SK-N-SH (cell line): Measurements from ENCODE around the gene SCML2. TPM values are rescaled to one million over a fixed set of nuclear protein-coding genes. Genes with fewer than 3 reads are reported as not detected.

ENCODE experiments used
- CTCF ChIA-PET: fragments of 300-600, 350-600 bp; formaldehyde crosslinking; extraction: SDS; loops from one replicate; lab custom pipeline; 2021; lab: Yijun Ruan, JAX
- POLR2A ChIA-PET: fragments of 350-600 bp; sonication (Branson Sonifier 250); formaldehyde crosslinking; extraction: SDS; loops from one replicate; lab custom pipeline; 2020; ENCODE audit warnings: antibody characterized with exemption, inconsistent platforms; lab: Yijun Ruan, JAX
- DNase-seq: peaks from one replicate; pipeline ENCODE4 v3.0.0; 2012
- H2AFZ ChIP-seq: fragments of 200-600 bp; sonication (generic); 2 replicates; pipeline ENCODE4 v1.8.1; 2016; ENCODE audit warnings: antibody characterized with exemption, mild to moderate bottlenecking, low read depth
- H3F3A ChIP-seq: fragments of 200-600 bp; sonication (generic); replicated peaks from 2 replicates; pipeline ENCODE3; 2016; ENCODE audit warnings: antibody characterized with exemption, mild to moderate bottlenecking; ENCODE audit not compliant: insufficient read depth
- H3K27ac ChIP-seq, 2 experiments: fragments of 200-500 bp in 1 of 2; fragments of 200-600 bp in 1 of 2; sonication (Bioruptor generic) in 1 of 2; sonication (generic), shearing (Covaris generic) in 1 of 2; 2 replicates each; pipeline versions ENCODE4 v1.5.1 to v1.6.1; 2014 to 2016; ENCODE audit warnings: low read depth in 2 of 2, inconsistent platforms in 1 of 2, low read length in 1 of 2, mild to moderate bottlenecking in 1 of 2, mixed read lengths in 1 of 2
- H3K27me3 ChIP-seq: fragments of 200-600 bp; sonication (generic), shearing (Covaris generic); 2 replicates; pipeline ENCODE4 v1.6.1; 2016; ENCODE audit warnings: mixed run types; ENCODE audit not compliant: insufficient read depth
- H3K36me3 ChIP-seq, 2 experiments: fragments of 200-500 bp in 1 of 2; fragments of 200-600 bp in 1 of 2; sonication (Bioruptor generic) in 1 of 2; sonication (generic) in 1 of 2; replicated peaks in 1 of 2; 2 replicates each; pipeline versions ENCODE3 to v1.5.1; 2014 to 2016; ENCODE audit warnings: low read length in 1 of 2, mild to moderate bottlenecking in 1 of 2; ENCODE audit not compliant: insufficient read depth in 2 of 2, control insufficient read depth in 1 of 2
- H3K4me1 ChIP-seq, 2 experiments: fragments of 200-500 bp in 1 of 2; fragments of 200-600 bp in 1 of 2; sonication (Bioruptor generic) in 1 of 2; sonication (generic), shearing (Covaris generic) in 1 of 2; 2 replicates each; pipeline versions ENCODE4 v1.5.1 to v1.6.1; 2014 to 2016; ENCODE audit warnings: low read depth in 1 of 2, low read length in 1 of 2, mixed run types in 1 of 2; ENCODE audit not compliant: insufficient read depth in 2 of 2, control insufficient read depth in 1 of 2
- H3K4me2 ChIP-seq: fragments of 200-600 bp; sonication (generic), shearing (Covaris generic); 2 replicates; pipeline ENCODE4 v1.6.1; 2017; ENCODE audit warnings: mixed run types
- H3K4me3 ChIP-seq, 2 experiments: fragments of 200-500 bp in 1 of 2; fragments of 200-600 bp in 1 of 2; sonication (Bioruptor generic) in 1 of 2; sonication (generic), shearing (Covaris generic) in 1 of 2; 2 replicates each; pipeline versions ENCODE4 v1.5.1 to v1.8.1; 2014 to 2016; ENCODE audit warnings: low read depth in 2 of 2, inconsistent platforms in 1 of 2, low read length in 1 of 2, mild to moderate bottlenecking in 1 of 2, mixed read lengths in 1 of 2, moderate library complexity in 1 of 2
- H3K79me2 ChIP-seq: fragments of 200-600 bp; sonication (generic); 2 replicates; pipeline ENCODE4 v1.8.1; 2017; ENCODE audit warnings: mild to moderate bottlenecking; ENCODE audit not compliant: insufficient read depth
- H3K9ac ChIP-seq: fragments of 200-600 bp; sonication (generic); 2 replicates; pipeline ENCODE4 v1.6.1; 2017; ENCODE audit warnings: mixed run types
- H3K9me2 ChIP-seq: fragments of 200-600 bp; sonication (generic); 2 replicates; pipeline ENCODE4 v1.6.1; 2017; ENCODE audit warnings: mixed run types
- H3K9me3 ChIP-seq: fragments of 200-600 bp; sonication (generic); 2 replicates; pipeline ENCODE4 v1.6.1; 2017; ENCODE audit warnings: mixed run types, mild to moderate bottlenecking, moderate library complexity
- H4K20me1 ChIP-seq: fragments of 200-600 bp; sonication (generic); 2 replicates; pipeline ENCODE4 v1.6.1; 2017; ENCODE audit warnings: mild to moderate bottlenecking, mixed run types; ENCODE audit not compliant: insufficient read depth
- EP300 ChIP-seq, 2 experiments: IDR thresholded peaks; 2 replicates each; pipeline versions ENCODE4 v1.4.0 to v1.6.1; 2012; ENCODE audit warnings: borderline replicate concordance in 1 of 2, low read depth in 1 of 2, low read length in 1 of 2
- FOSL2 ChIP-seq: IDR thresholded peaks from 2 replicates; pipeline ENCODE4 v1.4.0; 2012; ENCODE audit warnings: low read depth, mild to moderate bottlenecking, moderate library complexity, borderline replicate concordance
- FOXM1 ChIP-seq: IDR thresholded peaks from 2 replicates; pipeline ENCODE4 v1.4.0; 2012; ENCODE audit warnings: low read depth, mild to moderate bottlenecking
- GABPA ChIP-seq: IDR thresholded peaks from 2 replicates; pipeline ENCODE4 v1.4.0; 2012; ENCODE audit warnings: low read depth, mild to moderate bottlenecking
- GATA2 ChIP-seq: sonication (generic); formaldehyde crosslinking; IDR thresholded peaks from 2 replicates; pipeline ENCODE4 v1.5.0; 2020; ENCODE audit warnings: mild to moderate bottlenecking, missing genetic modification reagents
- JUND ChIP-seq: IDR thresholded peaks from 2 replicates; pipeline ENCODE4 v1.4.0; 2012
- MEF2A ChIP-seq: IDR thresholded peaks from 2 replicates; pipeline ENCODE4 v1.4.0; 2012; ENCODE audit warnings: low read depth, borderline replicate concordance
- MXI1 ChIP-seq: IDR thresholded peaks from 2 replicates; pipeline ENCODE4 v1.6.1; 2012; ENCODE audit warnings: mild to moderate bottlenecking, low read depth, low read length, improper control_type of control experiment
- NFIC ChIP-seq: IDR thresholded peaks from 2 replicates; pipeline ENCODE4 v1.4.0; 2012; ENCODE audit warnings: borderline replicate concordance
- NRF1 ChIP-seq: IDR thresholded peaks from 2 replicates; pipeline ENCODE4 v1.6.1; 2012; ENCODE audit warnings: low read depth, mild to moderate bottlenecking, low read length
- RAD21 ChIP-seq: IDR thresholded peaks from 2 replicates; pipeline ENCODE4 v1.6.1; 2012; ENCODE audit warnings: mild to moderate bottlenecking, low read length
- RCOR1 ChIP-seq: fragments of 150-350 bp; IDR thresholded peaks from 2 replicates; pipeline ENCODE4 v1.6.1; 2017; ENCODE audit warnings: antibody characterized with exemption, low read length
- SMC3 ChIP-seq: IDR thresholded peaks from 2 replicates; pipeline ENCODE4 v1.6.1; 2012; ENCODE audit warnings: low read depth, low read length, improper control_type of control experiment
- TEAD4 ChIP-seq: IDR thresholded peaks from 2 replicates; pipeline ENCODE4 v1.4.0; 2012; ENCODE audit warnings: mild to moderate bottlenecking, borderline replicate concordance; ENCODE audit not compliant: insufficient read depth
- WGBS: methylation state at CpG from one replicate; pipeline ENCODE4 v1.1.6; 2017; ENCODE audit warnings: low lambda C conversion rate; 5-methylcytosine and 5-hydroxymethylcytosine counted together
- polyA plus RNA-seq, 3 experiments: library from polyadenylated mRNA; depleted of rRNA; stranded (reverse); fragments of >200 nt; gene quantifications; 2 replicates each; pipeline ENCODE4 v1.2.3, GENCODE V29; 2012
- TF ChIP-seq, protein P1 (sequence below): fragments of 200-600 bp; sonication (generic); IDR thresholded peaks from 2 replicates; pipeline ENCODE4 v1.6.1; 2017; ENCODE audit warnings: antibody characterized with exemption, mild to moderate bottlenecking, moderate library complexity
- TF ChIP-seq, protein P2 (sequence below): IDR thresholded peaks from 2 replicates; pipeline ENCODE4 v1.4.0; 2012; ENCODE audit warnings: low read depth
- TF ChIP-seq, protein P3 (sequence below): IDR thresholded peaks from 2 replicates; pipeline ENCODE4; 2012
- TF ChIP-seq, protein P4 (sequence below): fragments of 150-350 bp; IDR thresholded peaks from 2 replicates; pipeline ENCODE4 v1.6.1; 2016; ENCODE audit warnings: mild to moderate bottlenecking, low read depth, low read length

The SCML2 gene
- polyA plus RNA-seq, 1 of the 3 experiments (the other 2 are of a cell fraction): 3.2 TPM

DNA sequence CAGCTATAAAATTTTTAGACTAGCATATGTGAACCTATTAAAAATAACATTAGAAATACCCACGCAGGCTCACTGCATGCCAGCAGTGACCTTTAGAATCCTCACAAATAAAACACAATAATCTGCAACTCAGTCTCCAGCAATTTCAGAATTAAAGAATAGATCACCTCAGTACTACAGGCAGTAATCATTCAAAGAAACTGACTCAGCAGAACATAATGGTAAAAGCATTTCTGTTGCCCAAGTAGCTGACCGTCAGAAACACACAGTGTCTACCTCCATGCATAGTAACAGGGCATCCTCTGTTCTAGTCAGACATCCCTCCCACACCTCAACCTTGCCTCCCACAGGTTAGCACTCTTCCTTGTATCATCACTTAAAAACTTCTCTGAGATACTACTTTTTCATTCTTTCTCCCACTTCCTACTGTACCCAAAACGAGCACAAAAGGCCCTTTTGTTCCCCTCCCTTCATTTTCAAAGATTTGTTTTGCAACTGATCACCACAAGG, 68.1 kb downstream of the SCML2 start:
- Histone ChIP-seq H3K9me3 (no peaks in the 10 kb centered on the region), H3K9me2 (no peaks in the 10 kb centered on the region), H2AFZ (no peak overlapping the region), H3K36me3 (no peaks in the 10 kb centered on the region), H3F3A (no peaks in the 10 kb centered on the region), H3K27me3 (no peaks in the 10 kb centered on the region), H3K9ac (no peak overlapping the region), H3K27ac (no peak overlapping the region), H3K79me2 (no peaks in the 10 kb centered on the region), H3K4me3 (no peak overlapping the region), H3K4me1 (no peaks in the 10 kb centered on the region), H4K20me1 (no peaks in the 10 kb centered on the region), H3K4me2 (no peak overlapping the region)
- ChIA-PET POLR2A (no interaction called here), CTCF (interaction anchor here (0.6 kb wide), 1 partner anchor 1109 kb away, joined by 3 read pairs; no protein-coding TSS in a partner anchor)
- 43% methylated on average over 3 of the region's 3 CpGs for WGBS
- no peak for DNase-seq
- TF ChIP-seq, protein P1, sequence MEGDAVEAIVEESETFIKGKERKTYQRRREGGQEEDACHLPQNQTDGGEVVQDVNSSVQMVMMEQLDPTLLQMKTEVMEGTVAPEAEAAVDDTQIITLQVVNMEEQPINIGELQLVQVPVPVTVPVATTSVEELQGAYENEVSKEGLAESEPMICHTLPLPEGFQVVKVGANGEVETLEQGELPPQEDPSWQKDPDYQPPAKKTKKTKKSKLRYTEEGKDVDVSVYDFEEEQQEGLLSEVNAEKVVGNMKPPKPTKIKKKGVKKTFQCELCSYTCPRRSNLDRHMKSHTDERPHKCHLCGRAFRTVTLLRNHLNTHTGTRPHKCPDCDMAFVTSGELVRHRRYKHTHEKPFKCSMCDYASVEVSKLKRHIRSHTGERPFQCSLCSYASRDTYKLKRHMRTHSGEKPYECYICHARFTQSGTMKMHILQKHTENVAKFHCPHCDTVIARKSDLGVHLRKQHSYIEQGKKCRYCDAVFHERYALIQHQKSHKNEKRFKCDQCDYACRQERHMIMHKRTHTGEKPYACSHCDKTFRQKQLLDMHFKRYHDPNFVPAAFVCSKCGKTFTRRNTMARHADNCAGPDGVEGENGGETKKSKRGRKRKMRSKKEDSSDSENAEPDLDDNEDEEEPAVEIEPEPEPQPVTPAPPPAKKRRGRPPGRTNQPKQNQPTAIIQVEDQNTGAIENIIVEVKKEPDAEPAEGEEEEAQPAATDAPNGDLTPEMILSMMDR: no peak
- no peak for TF ChIP-seq NRF1
- no peak for TF ChIP-seq RCOR1
- TF ChIP-seq, protein P2, sequence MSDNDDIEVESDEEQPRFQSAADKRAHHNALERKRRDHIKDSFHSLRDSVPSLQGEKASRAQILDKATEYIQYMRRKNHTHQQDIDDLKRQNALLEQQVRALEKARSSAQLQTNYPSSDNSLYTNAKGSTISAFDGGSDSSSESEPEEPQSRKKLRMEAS: no peak
- TF ChIP-seq FOXM1: no peak
- TF ChIP-seq, protein P3, sequence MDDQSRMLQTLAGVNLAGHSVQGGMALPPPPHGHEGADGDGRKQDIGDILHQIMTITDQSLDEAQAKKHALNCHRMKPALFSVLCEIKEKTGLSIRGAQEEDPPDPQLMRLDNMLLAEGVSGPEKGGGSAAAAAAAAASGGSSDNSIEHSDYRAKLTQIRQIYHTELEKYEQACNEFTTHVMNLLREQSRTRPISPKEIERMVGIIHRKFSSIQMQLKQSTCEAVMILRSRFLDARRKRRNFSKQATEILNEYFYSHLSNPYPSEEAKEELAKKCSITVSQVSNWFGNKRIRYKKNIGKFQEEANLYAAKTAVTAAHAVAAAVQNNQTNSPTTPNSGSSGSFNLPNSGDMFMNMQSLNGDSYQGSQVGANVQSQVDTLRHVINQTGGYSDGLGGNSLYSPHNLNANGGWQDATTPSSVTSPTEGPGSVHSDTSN: no peak
- no peak for TF ChIP-seq MEF2A
- TF ChIP-seq FOSL2: no peak
- TF ChIP-seq TEAD4: no peak
- TF ChIP-seq NFIC: no peak
- no peak for TF ChIP-seq JUND
- no peak for TF ChIP-seq GABPA
- no peak for TF ChIP-seq RAD21
- TF ChIP-seq, protein P4, sequence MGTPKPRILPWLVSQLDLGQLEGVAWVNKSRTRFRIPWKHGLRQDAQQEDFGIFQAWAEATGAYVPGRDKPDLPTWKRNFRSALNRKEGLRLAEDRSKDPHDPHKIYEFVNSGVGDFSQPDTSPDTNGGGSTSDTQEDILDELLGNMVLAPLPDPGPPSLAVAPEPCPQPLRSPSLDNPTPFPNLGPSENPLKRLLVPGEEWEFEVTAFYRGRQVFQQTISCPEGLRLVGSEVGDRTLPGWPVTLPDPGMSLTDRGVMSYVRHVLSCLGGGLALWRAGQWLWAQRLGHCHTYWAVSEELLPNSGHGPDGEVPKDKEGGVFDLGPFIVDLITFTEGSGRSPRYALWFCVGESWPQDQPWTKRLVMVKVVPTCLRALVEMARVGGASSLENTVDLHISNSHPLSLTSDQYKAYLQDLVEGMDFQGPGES: no peak

DNA sequence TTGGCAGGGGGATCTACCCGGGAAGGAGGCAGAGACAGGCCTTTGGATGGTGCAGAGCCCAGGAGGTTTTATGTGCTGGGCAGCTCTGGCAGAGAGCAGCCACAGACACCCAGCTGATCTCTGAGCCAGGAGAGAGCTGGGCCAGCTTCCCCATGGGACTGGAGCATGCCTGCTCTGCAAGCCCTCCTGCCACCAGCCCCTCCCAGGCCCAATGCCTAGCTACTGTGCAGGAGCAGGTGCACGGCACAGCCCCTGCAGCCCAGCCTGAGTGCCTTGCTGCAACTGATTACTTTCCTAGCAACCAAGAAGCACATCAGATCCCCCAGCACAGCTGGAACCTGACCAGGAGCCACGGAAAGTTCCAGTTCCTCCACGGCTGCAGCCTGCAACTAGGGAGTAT, 76.0 kb downstream of the SCML2 start:
- no peaks in the 10 kb centered on the region for H3K4me1 ChIP-seq
- 48% methylated on average over 3 of the region's 4 CpGs for WGBS
- TF ChIP-seq SMC3: no peak
- TF ChIP-seq FOSL2: no peak
- TF ChIP-seq, protein P4: no peak
- no peak for TF ChIP-seq MXI1
- TF ChIP-seq GATA2: no peak
- no peak for TF ChIP-seq EP300 (IDR thresholded peaks at IDR 0.05; ENCODE audit: borderline replicate concordance in 1 of 2, low read depth in 1 of 2, low read length in 1 of 2)
- H3K27me3 ChIP-seq: no peaks in the 10 kb centered on the region
- DNase-seq: no peak
- H3K9ac ChIP-seq: no peak overlapping the region
- no peak overlapping the region for H3K4me3 ChIP-seq
- no peaks in the 10 kb centered on the region for H4K20me1 ChIP-seq
- no peaks in the 10 kb centered on the region for H3K9me2 ChIP-seq
- H3K79me2 ChIP-seq: no peaks in the 10 kb centered on the region
- H3K36me3 ChIP-seq: no peaks in the 10 kb centered on the region
- no peak overlapping the region for H2AFZ ChIP-seq
- H3K27ac ChIP-seq: no peak overlapping the region
- H3K9me3 ChIP-seq: no peaks in the 10 kb centered on the region
- H3F3A ChIP-seq: no peaks in the 10 kb centered on the region
- POLR2A ChIA-PET: no interaction called here
- CTCF ChIA-PET: interaction anchor here (1.0 kb wide), 1 partner anchor 334 kb away, joined by 3 read pairs; no protein-coding TSS in a partner anchor
- no peak overlapping the region for H3K4me2 ChIP-seq
